Common myeloid progenitor, CD34-positive (primary cell): ENCODE results near the gene AANAT.
"Not testable (repeated sequence)": the region's sequence is repeated elsewhere in the genome, so short reads cannot be mapped to it uniquely, and the experiment has no call there.

Experiments
- CTCF ChIA-PET: fragments of 350-600 bp; sonication (Branson Sonifier 250); formaldehyde crosslinking; loops from one replicate; lab custom pipeline; 2021; ENCODE audit warnings: antibody characterized with exemption; lab: Charles Lee
- POLR2A ChIA-PET: fragments of 350-600 bp; sonication (Branson Sonifier 250); formaldehyde crosslinking; loops from one replicate; lab custom pipeline; 2021; ENCODE audit warnings: antibody characterized with exemption; lab: Charles Lee
- DNase-seq, 3 donors: peaks; one replicate each; pipeline versions ENCODE4 v3.0.0 to v3.0.0-alpha.2; 2013
- H3K27ac ChIP-seq, 2 experiments: 1 replicate in 1 of 2; 2 replicates in 1 of 2; pipeline ENCODE4 v1.7.0; 2013; ENCODE audit warnings: inconsistent platforms in 2 of 2, low read length in 2 of 2, mild to moderate bottlenecking in 2 of 2, low read depth in 1 of 2, moderate library complexity in 1 of 2; ENCODE audit not compliant: severe bottlenecking in 2 of 2, insufficient read depth in 1 of 2, poor library complexity in 1 of 2
- H3K27me3 ChIP-seq, 5 experiments: replicated peaks in 2 of 5; 1 replicate in 3 of 5; 2 replicates in 2 of 5; pipeline versions ENCODE4 v1.6.1 to v1.7.0; 2013; ENCODE audit warnings: low read length in 4 of 5, mild to moderate bottlenecking in 2 of 5, moderate library complexity in 2 of 5, inconsistent platforms in 1 of 5; ENCODE audit not compliant: insufficient read depth in 5 of 5, control insufficient read depth in 4 of 5
- H3K36me3 ChIP-seq, 4 experiments: 1 replicate in 2 of 4; 2 replicates in 2 of 4; pipeline versions ENCODE4 v1.6.1 to v1.7.0; 2013; ENCODE audit warnings: low read length in 3 of 4, control low read depth in 1 of 4, mild to moderate bottlenecking in 1 of 4; ENCODE audit not compliant: control insufficient read depth in 4 of 4, insufficient read depth in 4 of 4
- H3K4me1 ChIP-seq, 4 experiments: 1 replicate in 3 of 4; 2 replicates in 1 of 4; pipeline versions ENCODE4 v1.6.1 to v1.7.1; 2013; ENCODE audit warnings: low read length in 3 of 4, mild to moderate bottlenecking in 3 of 4, control low read depth in 1 of 4, inconsistent platforms in 1 of 4, moderate library complexity in 1 of 4; ENCODE audit not compliant: control insufficient read depth in 4 of 4, insufficient read depth in 4 of 4; ENCODE audit errors: control extremely low read depth in 1 of 4
- H3K4me3 ChIP-seq, 7 experiments: 1 replicate in 4 of 7; 2 replicates in 3 of 7; pipeline versions ENCODE4 v1.5.1 to v1.7.0; 2013; ENCODE audit warnings: mild to moderate bottlenecking in 7 of 7, low read length in 6 of 7, moderate library complexity in 6 of 7, inconsistent platforms in 2 of 7, low read depth in 2 of 7, control low read depth in 1 of 7; ENCODE audit not compliant: insufficient read depth in 4 of 7, control insufficient read depth in 1 of 7; ENCODE audit errors: extremely low read depth in 1 of 7
- H3K9me3 ChIP-seq, 5 experiments: 1 replicate in 4 of 5; 2 replicates in 1 of 5; pipeline versions ENCODE4 v1.6.1 to v1.7.1; 2013; ENCODE audit warnings: low read length in 4 of 5, mild to moderate bottlenecking in 2 of 5, inconsistent platforms in 1 of 5, low read depth in 1 of 5, moderate library complexity in 1 of 5; ENCODE audit not compliant: control insufficient read depth in 4 of 5, insufficient read depth in 2 of 5; ENCODE audit errors: control extremely low read depth in 1 of 5
- WGBS: methylation state at CpG from one replicate; pipeline ENCODE4 v1.1.5; 2013; ENCODE audit not compliant: insufficient coverage; 5-methylcytosine and 5-hydroxymethylcytosine counted together

Gene AANAT

DNA sequence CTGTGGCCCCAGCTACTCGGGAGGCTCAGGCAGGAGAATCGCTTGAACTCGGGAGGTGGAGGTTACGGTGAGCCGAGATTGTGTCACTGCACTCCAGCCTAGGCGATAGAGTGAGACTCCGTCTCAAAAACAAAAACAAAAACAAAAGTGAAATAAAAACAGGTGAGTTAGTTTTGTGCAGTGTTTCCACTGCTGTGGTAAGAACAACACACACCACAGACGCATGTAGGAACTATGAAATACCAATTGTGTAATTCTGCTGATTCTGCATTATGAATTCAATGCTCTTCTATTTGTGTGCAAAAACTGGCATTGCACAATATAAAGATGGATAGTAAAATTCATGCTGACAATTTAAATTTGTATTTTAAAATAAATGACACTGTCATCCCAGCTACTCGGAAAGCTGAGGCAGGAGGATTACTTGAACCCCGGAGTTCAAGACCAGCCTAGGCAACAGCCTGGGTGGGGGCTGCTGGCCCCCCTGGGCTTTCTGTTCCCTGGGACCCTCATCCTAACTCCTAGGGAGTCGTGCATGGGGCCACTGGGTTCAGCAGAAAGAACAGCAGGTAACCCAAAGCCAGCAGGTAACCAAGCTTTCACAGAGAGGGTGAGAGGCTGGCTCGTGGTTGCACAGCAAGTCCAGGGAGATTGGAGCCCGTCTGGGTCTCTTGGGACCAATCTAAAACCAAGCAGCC lies 44.4 kb downstream of the AANAT start:
- Histone ChIP-seq H3K9me3 (no peaks in the 10 kb centered on the region), H3K27me3 (no peaks in the 10 kb centered on the region), H3K36me3 (no peaks in the 10 kb centered on the region), H3K4me1 (peaks cover 0 to 19% (median 18%) of the 10 kb centered on the region in 4 experiments), H3K27ac (no peak overlapping the region), H3K4me3 (no peak overlapping the region)
- 90% methylated on average over 4 of the region's 13 CpGs for WGBS
- ChIA-PET CTCF (interaction anchor here (0.9 to 37.8 kb wide), 7 partner anchors 8 to 112 kb away, joined by 3 to 787 read pairs (median 3); partner anchors contain the start of genes AANAT, RHBDF2 and UBE2O), POLR2A (interaction anchor here (0.6 kb wide), 1 partner anchor 707 kb away, joined by 3 read pairs; no protein-coding TSS in a partner anchor)
- DNase-seq = no peak

- H3K27ac ChIP-seq = no peak overlapping the region
- 94% methylated on average over 19 of the region's 22 CpGs for WGBS
Observed at GRCh38 chr17:76512366-76513305, 45.2 kb downstream of the AANAT start.

DNA sequence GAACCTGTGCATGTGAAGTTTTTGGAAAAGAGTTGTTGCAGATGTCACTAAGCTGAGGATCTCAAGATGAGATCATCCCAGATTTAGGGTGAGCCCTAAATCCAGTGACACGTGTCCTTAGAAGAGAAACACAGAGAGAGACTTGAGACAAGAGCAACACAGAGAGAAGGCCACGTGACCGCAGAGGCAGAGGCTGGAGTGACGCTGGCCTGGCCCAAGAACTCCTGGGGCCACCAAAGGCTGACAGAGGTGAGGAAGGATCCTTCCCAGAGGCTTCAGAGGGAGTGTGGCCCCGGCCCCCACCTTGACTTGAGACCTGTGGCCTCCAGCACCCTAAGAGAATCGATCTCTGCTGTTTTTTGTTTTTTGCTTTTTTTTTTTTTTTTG lies 45.9 kb downstream of the AANAT start:
- WGBS = 97% methylated on average over 4 of the region's 6 CpGs
- CTCF ChIA-PET = interaction anchor here (0.6 to 37.8 kb wide), 7 partner anchors 8 to 111 kb away, joined by 3 to 787 read pairs (median 5); partner anchors contain the start of genes AANAT, ST6GALNAC2 and UBE2O
- H3K4me3 ChIP-seq = no peak overlapping the region
- no peaks in the 10 kb centered on the region for H3K27me3 ChIP-seq
- no peak overlapping the region for H3K27ac ChIP-seq
- POLR2A ChIA-PET = no interaction called here
- no peaks in the 10 kb centered on the region for H3K9me3 ChIP-seq
- DNase-seq = no peak
- peaks cover 0 to 20% (median 20%) of the 10 kb centered on the region in 4 experiments for H3K4me1 ChIP-seq
- H3K36me3 ChIP-seq = no peaks in the 10 kb centered on the region

More at GRCh38 chr17:76512366-76513305, 45.2 kb downstream of the AANAT start:
- Histone ChIP-seq H3K9me3 (no peaks in the 10 kb centered on the region), H3K27me3 (no peaks in the 10 kb centered on the region), H3K4me3 (no peak overlapping the region), H3K4me1 (peaks cover 0 to 20% (median 20%) of the 10 kb centered on the region in 4 experiments), H3K36me3 (no peaks in the 10 kb centered on the region)
- ChIA-PET CTCF (interaction anchor here (0.6 to 37.8 kb wide), 8 partner anchors 8 to 111 kb away, joined by 3 to 787 read pairs (median 3); partner anchors contain the start of genes AANAT, ST6GALNAC2 and UBE2O), POLR2A (no interaction called here)
- DNase-seq = no peak

DNA sequence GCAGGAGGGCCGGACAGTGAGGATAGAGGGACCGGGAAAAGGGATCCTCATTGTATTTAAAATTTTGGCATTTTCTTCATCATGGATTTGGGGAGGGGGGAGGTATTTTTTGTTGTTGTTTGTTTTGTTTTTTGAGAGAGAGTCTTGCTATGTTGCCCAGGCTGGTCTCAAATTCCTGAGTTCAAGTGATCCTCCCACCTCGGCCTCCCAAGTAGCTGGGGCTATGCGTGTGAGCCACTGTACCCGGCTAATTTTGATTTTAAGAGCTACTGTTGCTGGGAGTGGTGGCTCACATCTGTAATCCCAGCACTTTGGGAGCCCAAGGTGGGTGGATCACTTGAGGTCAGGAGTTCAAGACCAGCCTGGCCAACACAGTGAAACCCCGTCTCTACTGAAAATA lies 47.0 kb downstream of the AANAT start:
- H3K27me3 ChIP-seq, H3K36me3 ChIP-seq, DNase-seq, POLR2A ChIA-PET, H3K4me3 ChIP-seq, H3K9me3 ChIP-seq, H3K27ac ChIP-seq: not testable (repeated sequence)
- CTCF ChIA-PET = interaction anchor here (2.0 to 37.8 kb wide), 3 partner anchors 11 to 49 kb away, joined by 5 to 787 read pairs (median 5); partner anchors contain the start of genes AANAT and UBE2O
- peaks cover 0 to 23% (median 20%) of the 10 kb centered on the region in 4 experiments for H3K4me1 ChIP-seq
- 100% methylated on average over 4 of the region's 6 CpGs for WGBS

GRCh38 chr17:76515274-76515949 lies 48.0 kb downstream of the AANAT start:
- DNase-seq = peak; percentile 90 to 93 (median 92)
- ChIA-PET POLR2A (no interaction called here), CTCF (interaction anchor here (2.0 to 37.8 kb wide), 3 partner anchors 12 to 50 kb away, joined by 5 to 787 read pairs (median 5); partner anchors contain the start of genes AANAT and UBE2O)
- H3K27ac ChIP-seq = peak overlapping the region; percentile 44 to 54
- H3K4me1 ChIP-seq = peaks cover 0 to 23% (median 20%) of the 10 kb centered on the region in 4 experiments
- H3K4me3 ChIP-seq = peak overlapping the region in 5 of 7 experiments; percentile 17 to 63 (median 33)
- no peaks in the 10 kb centered on the region for H3K36me3 ChIP-seq
- 13% methylated on average over 22 of the region's 22 CpGs for WGBS
- no peaks in the 10 kb centered on the region for H3K27me3 ChIP-seq
- no peaks in the 10 kb centered on the region for H3K9me3 ChIP-seq

DNA sequence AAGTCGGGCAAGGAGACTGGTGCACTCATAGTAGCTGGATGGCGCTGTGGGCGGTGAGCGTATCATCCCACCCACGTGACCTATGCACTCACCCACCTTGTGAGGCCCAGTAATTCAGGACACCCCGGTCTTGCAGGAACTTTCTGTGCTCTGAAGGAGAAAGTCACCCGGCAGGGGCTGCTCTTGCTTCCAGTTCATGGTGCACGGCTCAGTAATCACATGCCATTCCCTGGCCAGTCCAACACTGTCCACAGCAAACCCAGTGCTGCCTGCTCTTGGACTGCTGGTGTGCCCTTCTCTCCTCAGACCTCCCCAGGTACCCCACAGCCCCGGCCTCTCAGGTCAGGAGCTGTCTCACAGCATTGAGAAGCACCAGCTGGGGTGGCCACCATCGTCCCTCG lies 50.2 kb downstream of the AANAT start:
- H3K36me3 ChIP-seq = no peaks in the 10 kb centered on the region
- H3K27me3 ChIP-seq = no peaks in the 10 kb centered on the region
- no peaks in the 10 kb centered on the region for H3K9me3 ChIP-seq
- ChIA-PET CTCF (interaction anchor here (1.8 to 7.7 kb wide), 3 partner anchors 11 to 34 kb away, joined by 4 to 63 read pairs (median 14); no protein-coding TSS in a partner anchor), POLR2A (no interaction called here)
- no peak overlapping the region for H3K4me3 ChIP-seq
- H3K27ac ChIP-seq = no peak overlapping the region
- DNase-seq = no peak
- 99% methylated on average over 10 of the region's 11 CpGs for WGBS
- H3K4me1 ChIP-seq = peaks cover 0 to 23% (median 20%) of the 10 kb centered on the region in 4 experiments
